Neutrophil (primary cell): ENCODE data around the gene POGK.
A peak's percentile ranks its signal among the peaks of the same experiment; 100 is the strongest.

Source experiments
- H3K27ac ChIP-seq: fragments of 200-600 bp; sonication (generic); 2 replicates; pipeline ENCODE4 v1.5.1; 2016; ENCODE audit warnings: mild to moderate bottlenecking, moderate library complexity
- H3K27me3 ChIP-seq: fragments of 200-600 bp; sonication (generic); 2 replicates; pipeline ENCODE4 v1.6.0; 2016; ENCODE audit warnings: mild to moderate bottlenecking
- H3K36me3 ChIP-seq: fragments of 200-600 bp; sonication (generic); 2 replicates; pipeline ENCODE4 v1.5.1; 2017
- H3K4me1 ChIP-seq, 2 experiments: fragments of 200-600 bp in 1 of 2; sonication (generic) in 1 of 2; 1 replicate in 1 of 2; 2 replicates in 1 of 2; pipeline versions ENCODE4 v1.5.1 to v1.6.1; 2013 to 2016; ENCODE audit warnings: low read depth in 1 of 2, low read length in 1 of 2, mild to moderate bottlenecking in 1 of 2, moderate library complexity in 1 of 2; ENCODE audit not compliant: control insufficient read depth in 1 of 2, insufficient read depth in 1 of 2
- H3K4me3 ChIP-seq, 2 experiments: fragments of 200-600 bp in 1 of 2; sonication (generic) in 1 of 2; 1 replicate in 1 of 2; 2 replicates in 1 of 2; pipeline ENCODE4 v1.5.1; 2013 to 2016; ENCODE audit warnings: low read depth in 1 of 2, low read length in 1 of 2, mild to moderate bottlenecking in 1 of 2, moderate library complexity in 1 of 2
- H3K9me3 ChIP-seq: fragments of 200-600 bp; sonication (generic); 2 replicates; pipeline ENCODE4 v1.5.1; 2016
- TF ChIP-seq, protein P1 (sequence below): fragments of 200-600 bp; sonication (generic); IDR thresholded peaks from 2 replicates; pipeline ENCODE4 v1.5.1; 2016; ENCODE audit warnings: antibody characterized with exemption

POGK gene

DNA sequence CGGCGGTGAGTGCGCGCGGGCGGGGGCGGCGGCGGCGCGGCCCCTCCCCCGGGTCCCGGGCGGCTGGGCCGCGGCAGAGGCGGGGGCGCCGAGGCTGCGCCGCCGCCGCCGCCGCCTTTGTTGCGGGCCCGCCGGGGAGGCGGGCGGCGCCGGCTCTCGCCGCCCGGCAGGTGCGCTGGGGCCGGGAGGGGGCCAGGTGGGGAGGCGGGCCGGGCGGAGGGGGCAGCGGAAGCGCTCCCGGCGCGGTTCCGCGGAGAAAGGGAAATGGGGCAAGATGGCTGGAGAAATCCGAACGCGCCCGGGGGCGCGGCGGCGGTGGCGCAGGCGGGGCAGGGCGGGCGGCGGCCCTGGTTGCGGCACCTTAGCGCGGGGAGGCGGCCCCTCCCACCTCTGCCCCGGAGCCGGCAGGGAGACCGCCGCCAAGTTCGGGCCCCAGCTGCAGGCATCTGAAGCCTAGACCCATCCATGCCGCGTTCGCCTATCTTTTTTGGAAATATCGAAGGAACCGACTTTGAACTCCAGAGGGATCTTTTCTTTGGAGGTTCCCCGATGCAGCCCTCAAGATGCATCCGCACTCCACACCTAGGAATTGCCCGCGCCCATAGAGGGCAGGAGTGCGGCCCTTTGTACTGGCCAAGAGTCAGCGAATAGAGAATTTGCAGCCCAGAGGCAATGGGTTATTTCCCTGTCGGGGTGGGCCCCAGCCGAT is 479 bp downstream of the POGK start:
- Histone ChIP-seq H3K36me3 (peaks cover 17% of the 10 kb centered on the region), H3K27ac (peak overlapping the region; percentile 85), H3K27me3 (no peaks in the 10 kb centered on the region), H3K4me3 (peak overlapping the region; percentile 65 to 68), H3K4me1 (peaks cover 46% of the 10 kb centered on the region in 2 experiments), H3K9me3 (no peaks in the 10 kb centered on the region)
- TF ChIP-seq, protein P1, sequence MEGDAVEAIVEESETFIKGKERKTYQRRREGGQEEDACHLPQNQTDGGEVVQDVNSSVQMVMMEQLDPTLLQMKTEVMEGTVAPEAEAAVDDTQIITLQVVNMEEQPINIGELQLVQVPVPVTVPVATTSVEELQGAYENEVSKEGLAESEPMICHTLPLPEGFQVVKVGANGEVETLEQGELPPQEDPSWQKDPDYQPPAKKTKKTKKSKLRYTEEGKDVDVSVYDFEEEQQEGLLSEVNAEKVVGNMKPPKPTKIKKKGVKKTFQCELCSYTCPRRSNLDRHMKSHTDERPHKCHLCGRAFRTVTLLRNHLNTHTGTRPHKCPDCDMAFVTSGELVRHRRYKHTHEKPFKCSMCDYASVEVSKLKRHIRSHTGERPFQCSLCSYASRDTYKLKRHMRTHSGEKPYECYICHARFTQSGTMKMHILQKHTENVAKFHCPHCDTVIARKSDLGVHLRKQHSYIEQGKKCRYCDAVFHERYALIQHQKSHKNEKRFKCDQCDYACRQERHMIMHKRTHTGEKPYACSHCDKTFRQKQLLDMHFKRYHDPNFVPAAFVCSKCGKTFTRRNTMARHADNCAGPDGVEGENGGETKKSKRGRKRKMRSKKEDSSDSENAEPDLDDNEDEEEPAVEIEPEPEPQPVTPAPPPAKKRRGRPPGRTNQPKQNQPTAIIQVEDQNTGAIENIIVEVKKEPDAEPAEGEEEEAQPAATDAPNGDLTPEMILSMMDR = no peak

DNA sequence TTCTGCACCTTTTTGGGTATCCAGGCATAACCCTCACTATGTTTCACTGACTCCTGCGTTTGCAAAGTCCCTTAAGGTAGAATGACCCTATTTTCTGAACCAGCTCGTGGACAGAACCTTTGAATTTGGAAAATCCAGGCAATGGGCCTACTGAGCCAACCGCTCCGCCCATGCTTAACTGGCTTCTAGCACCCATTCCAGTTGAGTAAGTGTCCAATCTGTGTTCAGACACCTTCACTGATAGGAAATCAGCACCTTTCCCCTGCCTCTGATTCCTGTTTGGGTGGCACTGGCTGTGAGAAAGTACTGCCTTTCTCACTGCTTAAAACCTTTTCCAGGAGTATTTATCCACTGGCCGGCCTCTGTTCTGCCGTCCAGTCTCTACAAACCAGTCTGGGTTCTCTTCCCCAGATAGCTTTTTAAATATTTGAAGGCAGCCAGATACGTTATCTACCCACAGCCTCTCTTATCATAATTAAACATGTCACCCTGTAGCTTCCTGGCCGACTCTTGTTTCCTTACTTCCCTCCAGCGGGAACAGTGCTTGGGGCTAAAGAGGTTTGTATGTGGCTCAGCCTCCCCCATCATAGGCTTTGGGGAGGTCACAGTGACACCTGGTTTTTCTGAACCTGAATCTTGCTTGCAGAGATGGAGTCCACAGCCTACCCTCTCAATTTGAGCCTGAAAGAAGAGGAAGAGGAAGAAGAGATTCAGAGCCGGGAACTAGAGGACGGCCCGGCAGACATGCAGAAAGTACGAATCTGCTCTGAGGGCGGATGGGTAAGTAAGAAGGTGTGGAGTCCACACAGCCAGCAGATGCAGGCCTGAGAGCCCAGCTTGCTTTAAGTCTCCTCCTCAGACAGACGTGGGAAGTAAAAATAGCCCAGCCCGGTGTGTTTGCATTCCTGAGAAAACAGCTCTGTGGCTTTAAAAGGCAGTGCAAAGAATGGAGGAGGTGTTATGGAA is 1.3 kb downstream of the POGK start:
- H3K4me1 ChIP-seq = peaks cover 46% of the 10 kb centered on the region in 2 experiments
- TF ChIP-seq, protein P1 = no peak
- peaks cover 26% of the 10 kb centered on the region for H3K36me3 ChIP-seq
- peak overlapping the region; percentile 85 for H3K27ac ChIP-seq
- H3K27me3 ChIP-seq = no peaks in the 10 kb centered on the region
- H3K9me3 ChIP-seq = no peaks in the 10 kb centered on the region
- H3K4me3 ChIP-seq = peak overlapping the region; percentile 58 to 65

DNA sequence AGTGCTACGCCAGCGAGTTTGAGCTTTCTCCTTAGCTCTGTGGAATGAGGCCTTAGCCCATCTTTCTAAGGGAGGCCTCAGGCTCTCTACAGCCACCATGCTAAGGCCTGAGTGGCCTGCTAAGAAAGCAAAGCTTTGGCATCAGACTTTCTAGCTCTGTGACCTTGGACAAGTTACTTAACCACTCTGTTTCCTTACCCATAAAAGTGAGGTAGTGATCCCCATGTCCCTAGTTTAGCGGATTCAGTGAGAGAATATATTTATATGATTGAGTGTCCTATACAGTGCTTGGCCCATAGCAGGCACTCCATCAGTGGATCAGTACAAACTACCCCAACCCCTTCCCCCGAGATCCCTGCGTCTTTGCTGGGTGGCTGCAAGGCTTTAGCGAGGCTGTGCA is 4.0 kb downstream of the POGK start:
- Histone ChIP-seq H3K27me3 (no peaks in the 10 kb centered on the region), H3K4me3 (no peak overlapping the region), H3K27ac (no peak overlapping the region), H3K36me3 (peaks cover 53% of the 10 kb centered on the region), H3K9me3 (no peaks in the 10 kb centered on the region), H3K4me1 (peaks cover 43 to 44% of the 10 kb centered on the region in 2 experiments)
- TF ChIP-seq, protein P1 = no peak

DNA sequence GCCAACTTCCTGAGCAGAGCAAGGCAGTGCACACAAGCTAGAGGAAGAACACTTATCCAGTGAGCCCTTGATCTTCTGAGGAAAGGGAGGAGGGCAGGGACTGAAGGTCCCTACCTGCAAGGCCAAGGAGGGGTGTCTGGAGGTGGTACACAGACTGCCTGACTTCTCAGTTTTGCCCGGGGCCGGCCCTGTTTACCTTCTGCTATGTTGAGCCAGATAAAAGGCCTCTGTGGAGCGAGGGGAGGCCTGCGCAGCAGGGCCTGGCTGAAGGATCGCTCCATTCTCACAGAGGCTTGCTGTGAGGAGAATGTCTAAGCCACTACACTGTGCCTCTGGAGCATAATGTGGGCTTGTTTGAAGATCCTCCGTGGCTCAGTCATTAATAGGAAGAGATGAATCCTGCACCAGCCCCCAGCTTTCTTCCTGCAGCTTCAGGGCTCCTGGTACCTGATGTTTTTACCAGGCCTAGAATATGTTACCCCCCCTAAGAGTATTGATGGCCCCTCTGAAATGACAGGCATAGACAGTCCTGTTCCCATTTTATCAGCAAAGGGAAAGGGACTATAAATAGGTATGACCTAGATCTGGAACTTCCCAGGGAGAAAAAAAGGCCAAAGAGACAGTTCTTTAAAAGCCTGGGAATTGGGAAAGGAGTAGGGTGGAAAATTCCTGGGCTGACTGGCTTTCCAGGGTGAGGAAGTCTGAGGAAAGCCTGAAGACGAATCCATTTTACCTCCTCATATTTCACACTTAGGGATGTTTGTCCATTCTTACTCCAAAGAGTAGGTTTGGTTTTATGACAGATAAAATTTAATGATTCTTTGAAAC is 4.7 kb downstream of the POGK start:
- Histone ChIP-seq H3K9me3 (no peaks in the 10 kb centered on the region), H3K4me3 (no peak overlapping the region), H3K27ac (no peak overlapping the region), H3K4me1 (peaks cover 36 to 38% of the 10 kb centered on the region in 2 experiments), H3K27me3 (no peaks in the 10 kb centered on the region), H3K36me3 (peaks cover 60% of the 10 kb centered on the region)
- TF ChIP-seq, protein P1 = no peak

DNA sequence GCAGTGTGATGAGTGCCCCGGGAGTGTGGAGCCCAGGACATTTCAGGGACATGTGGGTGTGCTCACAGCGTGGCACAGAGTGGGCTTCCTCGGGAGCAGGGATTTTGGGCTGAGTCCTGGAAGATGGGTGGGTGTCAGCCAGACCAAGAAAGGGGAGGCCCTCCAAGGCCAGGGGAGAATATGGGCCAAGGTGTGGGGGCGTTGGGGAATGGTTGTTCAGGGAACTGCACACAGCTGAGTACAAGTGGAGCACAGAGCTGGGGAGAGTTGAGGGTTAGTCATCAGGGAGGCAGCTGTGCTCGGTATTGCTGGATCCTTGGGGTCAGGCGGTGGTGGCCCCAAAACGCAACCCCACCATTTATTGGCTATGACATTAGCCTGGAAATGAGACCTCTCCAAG is 5.5 kb downstream of the POGK start:
- Histone ChIP-seq H3K4me3 (no peak overlapping the region), H3K4me1 (peaks cover 33 to 37% of the 10 kb centered on the region in 2 experiments), H3K36me3 (peaks cover 68% of the 10 kb centered on the region), H3K9me3 (no peaks in the 10 kb centered on the region), H3K27ac (no peak overlapping the region), H3K27me3 (no peaks in the 10 kb centered on the region)
- TF ChIP-seq, protein P1 = no peak
